T-helper 1 cell treated with Interleukin-12 subunit alpha and Interleukin-12 subunit beta and Interleukin-4 antibody, amounts not matched to agents 30 μg/mL and 1 μg/mL, for 36 hours (primary cell): ENCODE measurements around the gene FOLR1.
A peak's percentile ranks its signal among the peaks of the same experiment; 100 is the strongest.

Experiments used
- H3K27ac Mint-ChIP-seq: one replicate; pipeline ENCODE4 v1.8.0; 2021; ENCODE audit warnings: mild to moderate bottlenecking, mixed read lengths
- H3K27me3 Mint-ChIP-seq: one replicate; pipeline ENCODE4 v1.8.0; 2021; ENCODE audit warnings: low read depth, mixed read lengths
- H3K36me3 Mint-ChIP-seq: one replicate; pipeline ENCODE4 v1.8.0; 2021; ENCODE audit warnings: low read depth, mixed read lengths
- H3K4me1 Mint-ChIP-seq: one replicate; pipeline ENCODE4 v1.8.0; 2021; ENCODE audit warnings: low read depth, mixed read lengths
- H3K4me3 Mint-ChIP-seq: one replicate; pipeline ENCODE4 v1.8.0; 2021; ENCODE audit warnings: mild to moderate bottlenecking, moderate library complexity, mixed read lengths
- H3K9me3 Mint-ChIP-seq: one replicate; pipeline ENCODE4 v1.8.0; 2021; ENCODE audit warnings: mixed read lengths

The FOLR1 gene

GRCh38 chr11:72224564-72225410, 32.8 kb downstream of the FOLR1 start, which contains the start of gene INPPL1:
INPPL1 (plus strand) TSS chr11:72224767; CDS start chr11:72224985, 218 bp downstream.
- Mint-ChIP-seq H3K36me3 (peaks cover 6% of the 10 kb centered on the region), H3K4me1 (peaks cover 24% of the 10 kb centered on the region), H3K27me3 (no peaks in the 10 kb centered on the region)

GRCh38 chr11:72225411-72225951, 33.5 kb downstream of the FOLR1 start:
- H3K36me3 Mint-ChIP-seq, result peaks cover 6% of the 10 kb centered on the region
- H3K4me1 Mint-ChIP-seq, result peaks cover 24% of the 10 kb centered on the region
- peak overlapping the region; percentile 88 for H3K4me3 Mint-ChIP-seq
- H3K27ac Mint-ChIP-seq, result peak overlapping the region; percentile 88
- no peaks in the 10 kb centered on the region for H3K27me3 Mint-ChIP-seq
- no peaks in the 10 kb centered on the region for H3K9me3 Mint-ChIP-seq

More at GRCh38 chr11:72224564-72225410, 32.8 kb downstream of the FOLR1 start, which contains the start of gene INPPL1:
- Mint-ChIP-seq H3K27ac (peak within 1 kb of the TSS; percentile 95), H3K4me3 (peak within 1 kb of the TSS; percentile 96), H3K9me3 (no peaks in the 10 kb centered on the region)

GRCh38 chr11:72226701-72227100, 34.8 kb downstream of the FOLR1 start:
- Mint-ChIP-seq H3K9me3 (no peaks in the 10 kb centered on the region), H3K27ac (no peak overlapping the region), H3K4me1 (peaks cover 24% of the 10 kb centered on the region), H3K4me3 (no peak overlapping the region), H3K36me3 (peaks cover 14% of the 10 kb centered on the region), H3K27me3 (no peaks in the 10 kb centered on the region)

GRCh38 chr11:72227316-72228228, 35.6 kb downstream of the FOLR1 start:
- Mint-ChIP-seq H3K36me3 (peaks cover 16% of the 10 kb centered on the region), H3K4me1 (peaks cover 19% of the 10 kb centered on the region), H3K4me3 (no peak overlapping the region), H3K9me3 (no peaks in the 10 kb centered on the region), H3K27ac (no peak overlapping the region), H3K27me3 (no peaks in the 10 kb centered on the region)

- H3K36me3 Mint-ChIP-seq, result peaks cover 16% of the 10 kb centered on the region
- H3K27me3 Mint-ChIP-seq, result no peaks in the 10 kb centered on the region
- H3K9me3 Mint-ChIP-seq, result no peaks in the 10 kb centered on the region
- H3K4me1 Mint-ChIP-seq, result peaks cover 16% of the 10 kb centered on the region
- H3K4me3 Mint-ChIP-seq, result no peak overlapping the region
- no peak overlapping the region for H3K27ac Mint-ChIP-seq
Measured at GRCh38 chr11:72228229-72228843, 36.4 kb downstream of the FOLR1 start.

- H3K27ac Mint-ChIP-seq, result no peak overlapping the region
- H3K4me3 Mint-ChIP-seq, result no peak overlapping the region
- no peaks in the 10 kb centered on the region for H3K27me3 Mint-ChIP-seq
- peaks cover 16% of the 10 kb centered on the region for H3K4me1 Mint-ChIP-seq
- peaks cover 18% of the 10 kb centered on the region for H3K36me3 Mint-ChIP-seq
- no peaks in the 10 kb centered on the region for H3K9me3 Mint-ChIP-seq
Measured at GRCh38 chr11:72228844-72229231, 36.9 kb downstream of the FOLR1 start.

- Mint-ChIP-seq H3K4me1 (peaks cover 16% of the 10 kb centered on the region), H3K27ac (no peak overlapping the region), H3K27me3 (no peaks in the 10 kb centered on the region), H3K4me3 (no peak overlapping the region), H3K9me3 (no peaks in the 10 kb centered on the region), H3K36me3 (peaks cover 23% of the 10 kb centered on the region)
Measured at GRCh38 chr11:72229336-72229924, 37.5 kb downstream of the FOLR1 start.

GRCh38 chr11:72229925-72230763, 38.2 kb downstream of the FOLR1 start:
- peaks cover 28% of the 10 kb centered on the region for H3K36me3 Mint-ChIP-seq
- no peak overlapping the region for H3K27ac Mint-ChIP-seq
- no peak overlapping the region for H3K4me3 Mint-ChIP-seq
- H3K27me3 Mint-ChIP-seq, result no peaks in the 10 kb centered on the region
- H3K4me1 Mint-ChIP-seq, result peaks cover 15% of the 10 kb centered on the region
- H3K9me3 Mint-ChIP-seq, result no peaks in the 10 kb centered on the region

GRCh38 chr11:72230764-72231365, 38.9 kb downstream of the FOLR1 start:
- Mint-ChIP-seq H3K27ac (no peak overlapping the region), H3K27me3 (no peaks in the 10 kb centered on the region), H3K36me3 (peaks cover 28% of the 10 kb centered on the region), H3K4me1 (peaks cover 8% of the 10 kb centered on the region), H3K9me3 (no peaks in the 10 kb centered on the region), H3K4me3 (no peak overlapping the region)

- Mint-ChIP-seq H3K9me3 (no peaks in the 10 kb centered on the region), H3K4me3 (no peak overlapping the region), H3K36me3 (peaks cover 29% of the 10 kb centered on the region), H3K4me1 (peaks cover under 1% of the 10 kb centered on the region), H3K27me3 (no peaks in the 10 kb centered on the region), H3K27ac (no peak overlapping the region)
Measured at GRCh38 chr11:72231396-72232259, 39.7 kb downstream of the FOLR1 start.

GRCh38 chr11:72232260-72233055, 40.5 kb downstream of the FOLR1 start:
- H3K4me3 Mint-ChIP-seq, result no peak overlapping the region
- no peaks in the 10 kb centered on the region for H3K9me3 Mint-ChIP-seq
- no peak overlapping the region for H3K27ac Mint-ChIP-seq
- no peaks in the 10 kb centered on the region for H3K27me3 Mint-ChIP-seq
- peaks cover 32% of the 10 kb centered on the region for H3K36me3 Mint-ChIP-seq
- H3K4me1 Mint-ChIP-seq, result no peaks in the 10 kb centered on the region
